GM21360 (cell line): ENCODE results near the gene FRMD5.

Source experiments
- ATAC-seq: cut with Tn5 transposase; IDR thresholded peaks from one replicate; pipeline ENCODE4 v1.9.1; 2021; ENCODE audit warnings: mild to moderate bottlenecking, moderate library complexity; ENCODE audit not compliant: unreplicated experiment

Gene FRMD5

GRCh38 chr15:44097552-44097951 lies 97.5 kb downstream of the FRMD5 start:
- no peak for ATAC-seq

GRCh38 chr15:44096596-44096995 lies 98.5 kb downstream of the FRMD5 start:
- ATAC-seq = no peak

GRCh38 chr15:44094781-44095180 lies 100.3 kb downstream of the FRMD5 start:
- ATAC-seq = no peak

- ATAC-seq = no peak
Measured at GRCh38 chr15:44093836-44094235, 101.2 kb downstream of the FRMD5 start.

GRCh38 chr15:44092221-44092620 lies 102.8 kb downstream of the FRMD5 start:
- ATAC-seq = no peak

GRCh38 chr15:44087578-44088465 lies 107.2 kb downstream of the FRMD5 start:
- no peak for ATAC-seq

GRCh38 chr15:44084770-44085169 lies 110.3 kb downstream of the FRMD5 start:
- ATAC-seq = no peak

- no peak for ATAC-seq
Measured at GRCh38 chr15:44084171-44084570, 110.9 kb downstream of the FRMD5 start.

GRCh38 chr15:44082558-44083157 lies 112.4 kb downstream of the FRMD5 start:
- ATAC-seq = no peak

- no peak for ATAC-seq
Measured at GRCh38 chr15:44081026-44082013, 113.8 kb downstream of the FRMD5 start.

- no peak for ATAC-seq
Measured at GRCh38 chr15:44075535-44075934, 119.5 kb downstream of the FRMD5 start.

GRCh38 chr15:44069489-44069888 lies 125.6 kb downstream of the FRMD5 start:
- ATAC-seq = no peak

- no peak for ATAC-seq
Measured at GRCh38 chr15:44068347-44068746, 126.7 kb downstream of the FRMD5 start.

GRCh38 chr15:44066211-44066827 lies 128.8 kb downstream of the FRMD5 start:
- ATAC-seq = no peak

- ATAC-seq = no peak
Measured at GRCh38 chr15:44064706-44065105, 130.4 kb downstream of the FRMD5 start.

GRCh38 chr15:44058126-44058525 lies 136.9 kb downstream of the FRMD5 start:
- ATAC-seq = no peak

- ATAC-seq = no peak
Measured at GRCh38 chr15:44045661-44046060, 149.4 kb downstream of the FRMD5 start.

- ATAC-seq = no peak
Measured at GRCh38 chr15:44045217-44045616, 149.9 kb downstream of the FRMD5 start.

- no peak for ATAC-seq
Measured at GRCh38 chr15:44038755-44039191, 156.3 kb downstream of the FRMD5 start.

GRCh38 chr15:44035781-44036699 lies 159.0 kb downstream of the FRMD5 start:
- no peak for ATAC-seq
